T-cell (primary cell): ENCODE measurements around the gene SMOC1. TPM values are rescaled to one million over a fixed set of nuclear protein-coding genes. Genes with fewer than 3 reads are reported as not detected.

ENCODE experiments used
- ATAC-seq, 4 experiments: fragments of 200-7000 bp in 3 of 4; fragments of 150-1000 bp in 1 of 4; cut with Tn5 transposase; replicated peaks in 1 of 4; 1 replicate in 3 of 4; 2 replicates in 1 of 4; pipeline ENCODE4 v1.10.0; 2021; ENCODE audit warnings: moderate library complexity in 3 of 4, mild to moderate bottlenecking in 2 of 4, moderate number of reproducible peaks in 1 of 4
- CTCF ChIA-PET, 2 donors: fragments of 300-600 bp; sonication (Branson Sonifier 250); formaldehyde crosslinking; loops; one replicate each; lab custom pipeline; 2022; ENCODE audit warnings: antibody characterized with exemption in 2 of 2; lab: Charles Lee
- POLR2A ChIA-PET, 2 donors: fragments of 300-600 bp; sonication (Branson Sonifier 250); formaldehyde crosslinking; loops; one replicate each; lab custom pipeline; 2022; ENCODE audit warnings: antibody characterized with exemption in 2 of 2; lab: Charles Lee
- DNase-seq, 35 experiments: peaks; one replicate each; pipeline versions ENCODE4 v3.0.0 to v3.0.0-alpha.2; 2013 to 2023
- H3K27ac ChIP-seq: one replicate; pipeline ENCODE4 v1.5.1; 2013; ENCODE audit warnings: low read length
- H3K27me3 ChIP-seq, 2 experiments: replicated peaks in 1 of 2; 1 replicate in 1 of 2; 2 replicates in 1 of 2; pipeline versions ENCODE4 v1.6.1 to v1.7.0; 2013; ENCODE audit warnings: low read length in 1 of 2, mixed read lengths in 1 of 2; ENCODE audit not compliant: control insufficient read depth in 2 of 2, insufficient read depth in 2 of 2; ENCODE audit errors: extremely low read depth in 1 of 2
- H3K36me3 ChIP-seq, 2 donors: 1 replicate in 1 of 2; 2 replicates in 1 of 2; pipeline versions ENCODE4 v1.6.1 to v1.7.0; 2013; ENCODE audit warnings: low read length in 1 of 2; ENCODE audit not compliant: control insufficient read depth in 2 of 2, insufficient read depth in 1 of 2; ENCODE audit errors: extremely low read depth in 1 of 2
- H3K4me1 ChIP-seq, 2 experiments: 1 replicate in 1 of 2; 2 replicates in 1 of 2; pipeline versions ENCODE4 v1.6.1 to v1.7.0; 2013; ENCODE audit warnings: low read length in 2 of 2, mixed read lengths in 1 of 2; ENCODE audit not compliant: insufficient read depth in 2 of 2, control insufficient read depth in 1 of 2; ENCODE audit errors: extremely low read depth in 1 of 2
- H3K4me3 ChIP-seq, 2 donors: 1 replicate in 1 of 2; 2 replicates in 1 of 2; pipeline versions ENCODE4 v1.5.1 to v1.7.0; 2013; ENCODE audit warnings: mild to moderate bottlenecking in 2 of 2, low read length in 1 of 2, moderate library complexity in 1 of 2; ENCODE audit not compliant: control insufficient read depth in 1 of 2; ENCODE audit errors: extremely low read depth in 1 of 2
- H3K9me3 ChIP-seq: 2 replicates; pipeline ENCODE4 v1.7.0; 2013
- H3K27ac Mint-ChIP-seq, 2 donors: one replicate each; pipeline ENCODE4 v1.8.0; 2020 to 2021; ENCODE audit warnings: mild to moderate bottlenecking in 2 of 2, mixed read lengths in 2 of 2
- H3K27me3 Mint-ChIP-seq, 2 donors: one replicate each; pipeline ENCODE4 v1.8.0; 2021 to 2022; ENCODE audit warnings: mixed read lengths in 2 of 2
- H3K36me3 Mint-ChIP-seq: one replicate; pipeline ENCODE4 v1.8.0; 2021; ENCODE audit warnings: mixed read lengths
- H3K4me1 Mint-ChIP-seq, 3 donors: one replicate each; pipeline ENCODE4 v1.8.0; 2020 to 2022; ENCODE audit warnings: mixed read lengths in 3 of 3, mild to moderate bottlenecking in 1 of 3
- H3K4me3 Mint-ChIP-seq, 3 donors: one replicate each; pipeline ENCODE4 v1.8.0; 2020 to 2022; ENCODE audit warnings: mild to moderate bottlenecking in 3 of 3, mixed read lengths in 3 of 3, moderate library complexity in 3 of 3
- H3K9me3 Mint-ChIP-seq, 3 donors: one replicate each; pipeline ENCODE4 v1.8.0; 2020 to 2022; ENCODE audit warnings: mixed read lengths in 3 of 3
- WGBS: methylation state at CpG from one replicate; pipeline ENCODE4 v1.1.5; 2013; ENCODE audit warnings: missing lambda C conversion rate; ENCODE audit not compliant: insufficient coverage; 5-methylcytosine and 5-hydroxymethylcytosine counted together
- total RNA-seq, 35 experiments: library from RNA in 6 of 35; stranded (reverse) in 6 of 35; fragments of 120-200 nt in 1 of 35; gene quantifications; one replicate each; pipeline versions ENCODE4 v1.2.1 to v1.2.4 and lab custom pipeline; 2013 to 2026

SMOC1 gene
- total RNA-seq, 5 donors from 2014 or later (not counting 1 experiment from before 2014, with no cell fraction given): not detected

GRCh38 chr14:69941768-69942742 lies 62.8 kb downstream of the SMOC1 start:
- H3K27me3 Mint-ChIP-seq: peaks cover 23 to 32% of the 10 kb centered on the region in 2 donors
- no CpG with 5 or more reads among the region's 4 CpGs for WGBS

GRCh38 chr14:69943084-69943780 lies 64.0 kb downstream of the SMOC1 start:
- ATAC-seq (no peak), DNase-seq (no peak)
- 84% methylated on average over 3 of the region's 12 CpGs for WGBS
- Mint-ChIP-seq H3K27me3 (peaks cover 19 to 28% of the 10 kb centered on the region in 2 donors), H3K36me3 (no peaks in the 10 kb centered on the region), H3K4me1 (no peaks in the 10 kb centered on the region), H3K4me3 (no peak overlapping the region), H3K27ac (no peak overlapping the region), H3K9me3 (peaks cover 4 to 20% (median 9%) of the 10 kb centered on the region in 3 donors)
- ChIA-PET POLR2A (no interaction called here), CTCF (no interaction called here)
- Histone ChIP-seq H3K27me3 (peaks cover 0 to 19% of the 10 kb centered on the region in 2 experiments), H3K9me3 (peaks cover 3% of the 10 kb centered on the region), H3K4me1 (no peaks in the 10 kb centered on the region), H3K27ac (no peak overlapping the region), H3K4me3 (no peak overlapping the region), H3K36me3 (no peaks in the 10 kb centered on the region)

More at GRCh38 chr14:69941768-69942742, 62.8 kb downstream of the SMOC1 start:
- Mint-ChIP-seq H3K27ac (no peak overlapping the region), H3K9me3 (peaks cover 2 to 18% (median 9%) of the 10 kb centered on the region in 3 donors), H3K36me3 (no peaks in the 10 kb centered on the region), H3K4me1 (no peaks in the 10 kb centered on the region), H3K4me3 (no peak overlapping the region)
- H3K4me3 ChIP-seq: no peak overlapping the region
- no peak overlapping the region for H3K27ac ChIP-seq
- H3K27me3 ChIP-seq: peaks cover 0 to 22% of the 10 kb centered on the region in 2 experiments
- POLR2A ChIA-PET: no interaction called here
- CTCF ChIA-PET: no interaction called here
- ATAC-seq (no peak), DNase-seq (no peak)
- H3K9me3 ChIP-seq: peaks cover 3% of the 10 kb centered on the region
- H3K4me1 ChIP-seq: no peaks in the 10 kb centered on the region
- no peaks in the 10 kb centered on the region for H3K36me3 ChIP-seq

GRCh38 chr14:69945347-69945746 lies 66.1 kb downstream of the SMOC1 start:
- CTCF ChIA-PET: no interaction called here
- Mint-ChIP-seq H3K4me1 (no peaks in the 10 kb centered on the region), H3K27me3 (peaks cover 14 to 26% of the 10 kb centered on the region in 2 donors), H3K4me3 (no peak overlapping the region), H3K27ac (no peak overlapping the region), H3K36me3 (no peaks in the 10 kb centered on the region), H3K9me3 (peaks cover 4 to 20% (median 9%) of the 10 kb centered on the region in 3 donors)
- Histone ChIP-seq H3K27me3 (peaks cover 0 to 29% of the 10 kb centered on the region in 2 experiments), H3K4me3 (no peak overlapping the region), H3K9me3 (peaks cover 3% of the 10 kb centered on the region), H3K36me3 (no peaks in the 10 kb centered on the region), H3K4me1 (no peaks in the 10 kb centered on the region), H3K27ac (no peak overlapping the region)
- ATAC-seq (no peak), DNase-seq (no peak)
- 67% methylated on average over 1 of the region's 1 CpG for WGBS
- POLR2A ChIA-PET: no interaction called here

- Mint-ChIP-seq H3K4me1 (no peaks in the 10 kb centered on the region), H3K36me3 (no peaks in the 10 kb centered on the region), H3K27ac (no peak overlapping the region), H3K27me3 (peaks cover 11 to 26% of the 10 kb centered on the region in 2 donors), H3K4me3 (no peak overlapping the region), H3K9me3 (peaks cover 4 to 21% (median 10%) of the 10 kb centered on the region in 3 donors)
- DNase-seq (no peak), ATAC-seq (no peak)
- Histone ChIP-seq H3K27me3 (peaks cover 0 to 29% of the 10 kb centered on the region in 2 experiments), H3K4me3 (no peak overlapping the region), H3K4me1 (no peaks in the 10 kb centered on the region), H3K27ac (no peak overlapping the region), H3K36me3 (no peaks in the 10 kb centered on the region), H3K9me3 (peaks cover 3% of the 10 kb centered on the region)
- POLR2A ChIA-PET: no interaction called here
- CTCF ChIA-PET: no interaction called here
Observed at GRCh38 chr14:69945912-69946311, 66.7 kb downstream of the SMOC1 start.

GRCh38 chr14:69948351-69948750 lies 69.1 kb downstream of the SMOC1 start:
- Mint-ChIP-seq H3K27ac (no peak overlapping the region), H3K27me3 (peaks cover 11 to 20% of the 10 kb centered on the region in 2 donors), H3K4me1 (no peaks in the 10 kb centered on the region), H3K36me3 (no peaks in the 10 kb centered on the region), H3K4me3 (no peak overlapping the region), H3K9me3 (peaks cover 4 to 24% (median 14%) of the 10 kb centered on the region in 3 donors)
- no peak overlapping the region for H3K27ac ChIP-seq
- H3K36me3 ChIP-seq: no peaks in the 10 kb centered on the region
- POLR2A ChIA-PET: no interaction called here
- CTCF ChIA-PET: no interaction called here
- peaks cover 0 to 22% of the 10 kb centered on the region in 2 experiments for H3K27me3 ChIP-seq
- H3K9me3 ChIP-seq: peaks cover 3% of the 10 kb centered on the region
- ATAC-seq: no peak
- H3K4me1 ChIP-seq: no peaks in the 10 kb centered on the region
- DNase-seq: no peak
- no peak overlapping the region for H3K4me3 ChIP-seq
- 83% methylated on average over 2 of the region's 3 CpGs for WGBS

GRCh38 chr14:69951263-69951662 lies 72.0 kb downstream of the SMOC1 start:
- H3K9me3 ChIP-seq: no peaks in the 10 kb centered on the region
- H3K4me3 ChIP-seq: no peak overlapping the region
- Mint-ChIP-seq H3K4me3 (no peak overlapping the region), H3K27me3 (peaks cover 24 to 27% of the 10 kb centered on the region in 2 donors), H3K9me3 (peaks cover 4 to 10% (median 5%) of the 10 kb centered on the region in 3 donors), H3K4me1 (no peaks in the 10 kb centered on the region), H3K36me3 (no peaks in the 10 kb centered on the region), H3K27ac (no peak overlapping the region)
- CTCF ChIA-PET: interaction anchor here in 1 of 2 donors (0.6 kb wide), 1 partner anchor 93 kb away, joined by 9 read pairs; no protein-coding TSS in a partner anchor
- POLR2A ChIA-PET: no interaction called here
- DNase-seq: no peak
- 100% methylated on average over 1 of the region's 3 CpGs for WGBS
- peaks cover 0 to 29% of the 10 kb centered on the region in 2 experiments for H3K27me3 ChIP-seq
- no peaks in the 10 kb centered on the region for H3K36me3 ChIP-seq
- H3K4me1 ChIP-seq: no peaks in the 10 kb centered on the region
- ATAC-seq: no peak
- no peak overlapping the region for H3K27ac ChIP-seq
